SH-SY5Y (cell line): ENCODE results near the gene MED27.

Experiments
- GATA2 ChIP-seq: IDR thresholded peaks from 2 replicates; pipeline ENCODE4 v1.6.1; 2011; ENCODE audit warnings: mild to moderate bottlenecking, low read depth, low read length
- GATA3 ChIP-seq: IDR thresholded peaks from 2 replicates; pipeline ENCODE4 v1.6.1; 2011; ENCODE audit warnings: low read depth, mild to moderate bottlenecking, low read length, moderate library complexity

DNA sequence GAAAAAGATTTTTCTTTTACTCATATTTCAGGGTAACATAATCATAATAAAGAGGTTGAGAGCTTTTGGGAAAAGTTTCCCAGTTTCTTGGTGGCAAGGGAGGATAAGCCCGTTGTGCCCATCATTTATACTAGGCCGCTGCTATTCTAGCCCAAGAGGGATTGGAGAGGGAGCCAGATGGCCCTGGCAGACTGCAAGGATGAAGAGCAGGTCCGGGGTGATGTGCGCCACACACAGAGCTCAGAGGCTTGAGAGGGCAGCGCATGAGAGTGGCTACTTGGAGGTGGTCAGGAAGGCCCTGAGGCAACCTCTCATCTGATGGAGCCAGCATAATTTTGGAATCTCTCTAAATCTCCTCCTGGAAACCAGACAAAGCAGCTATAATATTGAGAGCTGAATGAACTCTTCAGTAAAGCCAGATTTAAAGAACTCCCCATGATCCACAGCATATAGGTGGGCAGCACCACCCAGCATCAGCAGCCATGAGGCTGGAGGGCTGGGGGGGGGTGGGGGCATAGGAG, 110.1 kb downstream of the MED27 start:
- TF ChIP-seq GATA2 (peak; percentile 75; the same call in 1 of the 2 replicates), GATA3 (0 out of 2 replicates have a peak, but pooled peaks have one; percentile 11)
